ENCODE results near the gene MPHOSPH6.

DNA sequence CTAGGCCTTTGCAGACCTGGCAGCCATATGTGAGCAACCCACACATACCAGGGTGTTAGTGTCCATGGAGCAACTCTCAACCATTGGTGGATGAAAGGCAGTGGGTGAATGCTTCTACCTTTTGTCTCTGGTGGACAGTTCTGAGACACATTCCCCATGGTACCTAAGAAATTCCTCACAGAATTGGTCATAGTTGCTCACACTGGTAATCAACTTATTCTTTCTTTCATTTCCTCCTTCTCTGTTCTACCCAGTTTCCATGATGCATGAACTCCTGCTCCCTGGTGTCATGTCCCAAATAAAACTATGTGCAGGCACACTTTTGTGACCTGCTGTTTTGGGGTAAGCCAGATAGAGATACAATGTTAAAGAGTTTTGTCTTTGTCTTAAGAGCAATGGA is 33.2 kb upstream of the MPHOSPH6 start:
- TF ChIP-seq TEAD4 (IDR thresholded peaks at IDR 0.05; ENCODE audit: borderline replicate concordance, insufficient read depth) (no peak), NRF1 (IDR thresholded peaks at IDR 0.05; ENCODE audit: low read depth, low read length) (no peak), POLR2AphosphoS5 (IDR thresholded peaks at IDR 0.05; ENCODE audit: low read depth, low read length) (no peak), CHD2 (IDR thresholded peaks at IDR 0.05; ENCODE audit: low read length, partially characterized antibody) (no peak), GATA2 (CRISPR knock-in tag; IDR thresholded peaks at IDR 0.05) (no peak), SIN3A (IDR thresholded peaks at IDR 0.05; ENCODE audit: borderline replicate concordance, low read depth, low read length) (no peak)
- TF ChIP-seq, protein P1, sequence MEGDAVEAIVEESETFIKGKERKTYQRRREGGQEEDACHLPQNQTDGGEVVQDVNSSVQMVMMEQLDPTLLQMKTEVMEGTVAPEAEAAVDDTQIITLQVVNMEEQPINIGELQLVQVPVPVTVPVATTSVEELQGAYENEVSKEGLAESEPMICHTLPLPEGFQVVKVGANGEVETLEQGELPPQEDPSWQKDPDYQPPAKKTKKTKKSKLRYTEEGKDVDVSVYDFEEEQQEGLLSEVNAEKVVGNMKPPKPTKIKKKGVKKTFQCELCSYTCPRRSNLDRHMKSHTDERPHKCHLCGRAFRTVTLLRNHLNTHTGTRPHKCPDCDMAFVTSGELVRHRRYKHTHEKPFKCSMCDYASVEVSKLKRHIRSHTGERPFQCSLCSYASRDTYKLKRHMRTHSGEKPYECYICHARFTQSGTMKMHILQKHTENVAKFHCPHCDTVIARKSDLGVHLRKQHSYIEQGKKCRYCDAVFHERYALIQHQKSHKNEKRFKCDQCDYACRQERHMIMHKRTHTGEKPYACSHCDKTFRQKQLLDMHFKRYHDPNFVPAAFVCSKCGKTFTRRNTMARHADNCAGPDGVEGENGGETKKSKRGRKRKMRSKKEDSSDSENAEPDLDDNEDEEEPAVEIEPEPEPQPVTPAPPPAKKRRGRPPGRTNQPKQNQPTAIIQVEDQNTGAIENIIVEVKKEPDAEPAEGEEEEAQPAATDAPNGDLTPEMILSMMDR (IDR thresholded peaks at IDR 0.05), result no peak

All from SK-N-SH (cell line).